Measurements from ENCODE around the gene CLC. TPM values are rescaled to one million over a fixed set of nuclear protein-coding genes. Genes with fewer than 3 reads are reported as not detected.

CLC gene
- total and polyA plus RNA-seq, 11 donors, result 0.15 to 8.2 (median 1.2) TPM; not detected in 8

DNA sequence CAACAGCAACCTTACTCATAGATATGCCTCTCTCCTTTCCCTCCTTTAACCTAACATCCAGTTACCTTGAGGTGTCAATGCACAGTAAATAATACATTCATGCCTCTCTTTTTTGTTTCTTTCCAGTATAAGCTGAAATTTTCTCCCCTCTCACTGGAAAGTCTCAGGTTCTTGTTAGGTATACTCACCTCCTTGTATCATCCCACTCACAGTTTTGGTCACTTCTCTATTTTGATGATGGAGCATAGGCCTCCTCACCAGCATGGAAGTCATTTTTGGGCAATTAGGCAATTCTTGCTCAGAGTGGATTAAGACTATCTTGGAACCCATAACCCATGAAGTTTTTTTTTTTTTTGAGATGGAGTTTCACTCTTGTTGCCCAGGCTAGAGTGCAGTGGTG, 39.3 kb downstream of the CLC start:
- no peaks in the 10 kb centered on the region for H3K36me3 ChIP-seq
- intact Hi-C loops (cut with DNase I), result no loop called here
- DNase-seq, result no peak
- H3K4me1 ChIP-seq, result no peaks in the 10 kb centered on the region
- no peak overlapping the region for H3K27ac ChIP-seq
- ATAC-seq, result no peak
- H3K9me3 ChIP-seq, result no peaks in the 10 kb centered on the region
- H3K27me3 ChIP-seq, result peaks cover 0 to 25% (median 5%) of the 10 kb centered on the region in 9 donors
- no peak overlapping the region for H3K4me3 ChIP-seq
- TF ChIP-seq POLR2A (IDR thresholded peaks at IDR 0.05), result no peak
- TF ChIP-seq, protein P1, sequence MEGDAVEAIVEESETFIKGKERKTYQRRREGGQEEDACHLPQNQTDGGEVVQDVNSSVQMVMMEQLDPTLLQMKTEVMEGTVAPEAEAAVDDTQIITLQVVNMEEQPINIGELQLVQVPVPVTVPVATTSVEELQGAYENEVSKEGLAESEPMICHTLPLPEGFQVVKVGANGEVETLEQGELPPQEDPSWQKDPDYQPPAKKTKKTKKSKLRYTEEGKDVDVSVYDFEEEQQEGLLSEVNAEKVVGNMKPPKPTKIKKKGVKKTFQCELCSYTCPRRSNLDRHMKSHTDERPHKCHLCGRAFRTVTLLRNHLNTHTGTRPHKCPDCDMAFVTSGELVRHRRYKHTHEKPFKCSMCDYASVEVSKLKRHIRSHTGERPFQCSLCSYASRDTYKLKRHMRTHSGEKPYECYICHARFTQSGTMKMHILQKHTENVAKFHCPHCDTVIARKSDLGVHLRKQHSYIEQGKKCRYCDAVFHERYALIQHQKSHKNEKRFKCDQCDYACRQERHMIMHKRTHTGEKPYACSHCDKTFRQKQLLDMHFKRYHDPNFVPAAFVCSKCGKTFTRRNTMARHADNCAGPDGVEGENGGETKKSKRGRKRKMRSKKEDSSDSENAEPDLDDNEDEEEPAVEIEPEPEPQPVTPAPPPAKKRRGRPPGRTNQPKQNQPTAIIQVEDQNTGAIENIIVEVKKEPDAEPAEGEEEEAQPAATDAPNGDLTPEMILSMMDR (IDR thresholded peaks at IDR 0.05), result no peak

DNA sequence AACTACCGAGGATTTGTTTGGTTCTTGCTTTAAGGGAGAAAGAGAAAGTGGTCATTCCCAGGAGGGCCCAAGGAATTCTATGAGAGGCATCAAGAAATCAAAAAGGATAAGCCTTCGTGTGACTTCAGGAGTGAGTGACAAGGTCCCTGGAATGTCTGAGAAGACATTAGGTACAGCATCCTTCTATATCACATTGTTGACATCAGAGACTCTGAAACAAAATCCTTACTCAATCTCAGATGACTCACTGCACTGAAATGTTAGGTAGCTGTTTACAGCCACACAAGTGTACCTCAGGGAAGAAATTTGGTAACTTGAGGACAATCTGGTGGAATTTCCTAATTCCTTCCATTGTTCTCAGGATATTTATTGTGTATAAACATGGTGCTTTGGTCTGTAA, 41.4 kb downstream of the CLC start:
- ATAC-seq, result no peak
- Histone ChIP-seq H3K4me3 (no peak overlapping the region), H3K27ac (no peak overlapping the region), H3K4me1 (no peaks in the 10 kb centered on the region), H3K27me3 (peaks cover 0 to 25% (median 5%) of the 10 kb centered on the region in 9 donors), H3K9me3 (no peaks in the 10 kb centered on the region), H3K36me3 (no peaks in the 10 kb centered on the region)
- no peak for DNase-seq
- 51 to 62% (median 56%) methylated on average over 2 of the region's 2 CpGs for WGBS, 4 donors
- intact Hi-C loops (cut with DNase I), result no loop called here
- no peak for TF ChIP-seq POLR2A (IDR thresholded peaks at IDR 0.05)
- TF ChIP-seq, protein P1 (IDR thresholded peaks at IDR 0.05), result no peak

- Histone ChIP-seq H3K27me3 (peaks cover 0 to 22% (median 5%) of the 10 kb centered on the region in 9 donors), H3K27ac (no peak overlapping the region), H3K9me3 (no peaks in the 10 kb centered on the region), H3K36me3 (no peaks in the 10 kb centered on the region), H3K4me3 (no peak overlapping the region), H3K4me1 (no peaks in the 10 kb centered on the region)
- intact Hi-C loops (cut with DNase I), result no loop called here
- 61 to 75% (median 67%) methylated on average over 2 of the region's 2 CpGs for WGBS, 4 donors
- TF ChIP-seq, protein P1 (IDR thresholded peaks at IDR 0.05), result no peak
- TF ChIP-seq POLR2A (IDR thresholded peaks at IDR 0.05), result no peak
- DNase-seq, result no peak
- no peak for ATAC-seq
These were observed 42.1 kb downstream of the CLC start for GRCh38 chr19:39695759-39696158.

- DNase-seq (no peak), ATAC-seq (no peak)
- Histone ChIP-seq H3K4me1 (no peaks in the 10 kb centered on the region), H3K27me3 (peaks cover 0 to 8% (median 3%) of the 10 kb centered on the region in 9 donors), H3K27ac (no peak overlapping the region), H3K9me3 (peaks cover 0 to 13% (median 0%) of the 10 kb centered on the region in 12 donors), H3K36me3 (no peaks in the 10 kb centered on the region), H3K4me3 (no peak overlapping the region)
- TF ChIP-seq, protein P1 (IDR thresholded peaks at IDR 0.05), result no peak
- no peak for TF ChIP-seq POLR2A (IDR thresholded peaks at IDR 0.05)
- intact Hi-C loops (cut with DNase I), result no loop called here
- WGBS, 4 donors, result 65 to 72% (median 69%) methylated on average over 1 of the region's 1 CpG
These were observed 45.0 kb downstream of the CLC start for GRCh38 chr19:39692822-39693221.

Data from heart left ventricle (tissue), 16 donors.